Thymus (tissue), 11 donors: Measurements from ENCODE around the gene SMU1. TPM values are rescaled to one million over a fixed set of nuclear protein-coding genes. Genes with fewer than 3 reads are reported as not detected.
A peak's percentile ranks its signal among the peaks of the same experiment; 100 is the strongest.

Source experiments
- DNase-seq, 9 donors: peaks; one replicate each; pipeline ENCODE4 v3.0.0-alpha.2; 2013; ENCODE audit warnings: low spot score in 9 of 9, low read depth in 6 of 9, missing footprints in 1 of 9
- H3K27ac ChIP-seq, 2 donors: one replicate each; pipeline ENCODE4 v1.5.1; 2013; ENCODE audit warnings: control low read depth in 1 of 2, low read depth in 1 of 2, low read length in 1 of 2, mild to moderate bottlenecking in 1 of 2, moderate library complexity in 1 of 2
- H3K27me3 ChIP-seq, 2 donors: one replicate each; pipeline ENCODE4 v1.5.1; 2013; ENCODE audit warnings: low read length in 1 of 2; ENCODE audit not compliant: control insufficient read depth in 2 of 2, insufficient read depth in 1 of 2
- H3K36me3 ChIP-seq, 2 donors: one replicate each; pipeline ENCODE4 v1.5.1; 2013; ENCODE audit warnings: low read length in 1 of 2, mild to moderate bottlenecking in 1 of 2, moderate library complexity in 1 of 2; ENCODE audit not compliant: control insufficient read depth in 2 of 2, insufficient read depth in 2 of 2
- H3K4me1 ChIP-seq, 2 donors: one replicate each; pipeline ENCODE4 v1.5.1; 2013; ENCODE audit warnings: low read length in 2 of 2; ENCODE audit not compliant: control insufficient read depth in 2 of 2, insufficient read depth in 2 of 2
- H3K4me3 ChIP-seq, 2 donors: one replicate each; pipeline ENCODE4 v1.5.1; 2013; ENCODE audit warnings: low read length in 2 of 2, control low read depth in 1 of 2, mild to moderate bottlenecking in 1 of 2
- H3K9me3 ChIP-seq, 2 donors: one replicate each; pipeline ENCODE4 v1.5.1; 2013; ENCODE audit warnings: low read length in 1 of 2, mild to moderate bottlenecking in 1 of 2; ENCODE audit not compliant: control insufficient read depth in 2 of 2, insufficient read depth in 1 of 2
- WGBS: extraction: QIAGEN DNeasy Blood & Tissue Kit; methylation state at CpG from one replicate; pipeline ENCODE4 v1.1.7; 2013; 5-methylcytosine and 5-hydroxymethylcytosine counted together
- polyA plus RNA-seq: library from polyadenylated mRNA; stranded (reverse); fragments of 200-250 nt; gene quantifications from one replicate; pipeline ENCODE4 v1.2.3, GENCODE V29; 2013
- total RNA-seq: library from RNA; stranded (reverse); fragments of 120-200 nt; gene quantifications from one replicate; pipeline ENCODE4 v1.2.4, GENCODE V29; 2013
- donor health status: healthy.

SMU1 gene
- total and polyA plus RNA-seq, 2 donors: 14.9 to 27.3 TPM

DNA sequence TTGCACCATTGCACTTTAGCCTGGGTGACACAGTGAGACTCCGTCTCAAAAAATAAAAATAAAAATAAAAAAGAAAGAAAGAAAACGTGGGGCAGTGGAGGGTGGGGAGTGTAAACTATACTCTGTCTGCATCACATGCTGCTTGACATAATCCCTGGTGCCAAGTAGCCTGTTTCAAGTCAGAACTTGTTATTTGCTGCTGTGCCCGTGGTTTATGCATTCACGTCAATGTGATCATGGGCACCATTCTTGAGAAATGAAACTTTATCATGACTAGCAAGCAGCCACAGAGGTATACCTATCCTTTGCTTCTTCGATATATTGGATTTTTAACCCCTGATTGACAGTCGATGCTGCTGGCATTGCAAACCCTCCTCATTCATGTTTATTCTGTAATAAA is 4.1 kb upstream of the SMU1 start:
- WGBS: 77% methylated on average over 6 of the region's 6 CpGs
- H3K4me1 ChIP-seq: peaks cover 18 to 38% of the 10 kb centered on the region in 2 donors
- H3K36me3 ChIP-seq: no peaks in the 10 kb centered on the region
- no peaks in the 10 kb centered on the region for H3K27me3 ChIP-seq
- peak overlapping the region; percentile 46 to 80 for H3K27ac ChIP-seq
- peak in 1 of 9 donors; percentile 17 for DNase-seq
- peaks cover 0 to 6% of the 10 kb centered on the region in 2 donors for H3K9me3 ChIP-seq
- H3K4me3 ChIP-seq: peak overlapping the region in 1 of 2 donors; percentile 32

DNA sequence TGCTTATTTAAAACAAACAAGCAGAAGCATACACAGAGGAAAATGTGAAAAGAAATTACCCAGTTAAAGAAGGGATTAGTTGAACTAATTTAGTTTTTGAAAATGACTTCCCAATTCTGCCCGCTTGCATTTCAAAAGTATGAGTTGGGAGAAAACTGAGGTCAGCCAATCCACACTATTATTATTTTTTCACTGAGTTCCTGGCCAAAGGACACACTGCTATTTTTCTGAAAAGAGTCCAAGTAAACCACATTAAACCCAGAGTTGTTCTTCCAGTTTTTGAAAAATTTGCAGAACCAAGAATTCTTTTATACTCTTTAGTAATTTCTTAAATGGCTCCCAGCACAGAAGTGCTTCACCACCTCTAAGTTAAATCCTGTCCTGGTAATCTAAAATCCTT is 7.5 kb downstream of the SMU1 start:
- H3K4me1 ChIP-seq: no peaks in the 10 kb centered on the region
- no peak overlapping the region for H3K27ac ChIP-seq
- H3K36me3 ChIP-seq: peaks cover 41 to 79% of the 10 kb centered on the region in 2 donors
- 94% methylated on average over 1 of the region's 1 CpG for WGBS
- no peak overlapping the region for H3K4me3 ChIP-seq
- H3K27me3 ChIP-seq: no peaks in the 10 kb centered on the region
- DNase-seq: no peak
- no peaks in the 10 kb centered on the region for H3K9me3 ChIP-seq

DNA sequence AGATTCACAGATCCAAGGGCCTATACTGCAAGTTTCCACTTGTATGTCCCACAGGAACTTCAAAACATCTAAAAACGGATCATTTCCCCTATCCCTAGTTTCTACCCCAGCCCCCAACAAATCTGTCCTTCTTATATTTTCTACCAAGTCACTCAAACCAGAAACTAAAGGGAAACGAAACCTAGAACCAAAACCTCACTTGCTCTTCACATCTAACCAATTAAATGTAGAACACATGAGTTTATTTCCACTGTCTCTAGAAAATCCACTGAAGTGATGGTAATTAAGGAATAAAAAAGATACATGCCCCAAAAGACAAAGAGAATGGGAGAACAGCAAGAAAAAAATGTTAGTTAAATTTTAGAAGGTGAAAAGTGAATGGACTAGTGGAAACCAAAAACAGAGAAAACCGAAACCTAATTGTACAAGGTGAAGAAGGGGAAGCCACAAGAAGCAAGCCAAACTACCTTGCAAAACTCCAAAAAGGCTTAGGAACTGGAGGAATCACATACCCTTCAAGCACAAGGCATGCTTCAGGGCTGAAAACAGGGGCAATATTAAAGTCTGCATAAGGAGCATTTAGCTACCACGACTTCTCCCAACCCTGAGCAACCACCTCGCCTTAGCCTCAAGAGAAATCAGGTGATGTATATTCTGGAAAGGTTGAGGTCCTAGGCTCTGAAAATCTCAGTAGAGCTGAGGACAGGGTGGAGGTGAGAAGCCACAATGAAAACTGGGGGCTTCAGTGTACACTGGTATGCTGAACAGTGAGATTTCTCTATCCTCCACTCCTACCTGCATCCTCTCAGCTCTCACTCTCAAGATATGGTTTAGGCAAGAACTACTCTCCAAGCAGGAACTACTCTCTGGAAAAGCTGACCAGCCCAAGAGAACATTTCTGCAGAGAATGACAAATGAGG is 11.1 kb downstream of the SMU1 start:
- H3K27me3 ChIP-seq: no peaks in the 10 kb centered on the region
- no peaks in the 10 kb centered on the region for H3K9me3 ChIP-seq
- no peak overlapping the region for H3K4me3 ChIP-seq
- no peak overlapping the region for H3K27ac ChIP-seq
- 95% methylated on average over 5 of the region's 5 CpGs for WGBS
- DNase-seq: no peak
- no peaks in the 10 kb centered on the region for H3K4me1 ChIP-seq
- H3K36me3 ChIP-seq: peaks cover 36 to 77% of the 10 kb centered on the region in 2 donors

DNA sequence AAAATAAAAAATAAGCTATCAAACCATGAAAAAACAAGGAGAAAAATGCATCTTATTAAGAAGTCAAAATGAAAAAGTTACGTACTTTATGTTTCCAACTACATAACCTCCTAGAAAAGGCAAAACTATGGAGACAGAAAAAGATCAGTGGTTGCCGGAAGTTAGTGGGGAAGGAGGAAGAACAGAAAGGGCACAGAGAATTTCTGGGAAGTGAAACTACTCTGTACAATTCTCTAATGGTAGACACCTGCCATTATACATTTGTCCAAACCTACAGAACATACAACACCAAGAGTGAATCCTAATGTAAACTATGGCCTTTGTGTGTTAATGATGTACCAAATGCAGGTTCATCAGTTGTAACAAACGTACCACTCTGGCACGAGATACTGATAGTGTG is 25.3 kb downstream of the SMU1 start:
- 98% methylated on average over 4 of the region's 4 CpGs for WGBS
- no peaks in the 10 kb centered on the region for H3K27me3 ChIP-seq
- H3K36me3 ChIP-seq: peaks cover 48% of the 10 kb centered on the region in 2 donors
- no peak for DNase-seq
- H3K9me3 ChIP-seq: no peaks in the 10 kb centered on the region
- no peak overlapping the region for H3K27ac ChIP-seq
- no peaks in the 10 kb centered on the region for H3K4me1 ChIP-seq
- H3K4me3 ChIP-seq: no peak overlapping the region

DNA sequence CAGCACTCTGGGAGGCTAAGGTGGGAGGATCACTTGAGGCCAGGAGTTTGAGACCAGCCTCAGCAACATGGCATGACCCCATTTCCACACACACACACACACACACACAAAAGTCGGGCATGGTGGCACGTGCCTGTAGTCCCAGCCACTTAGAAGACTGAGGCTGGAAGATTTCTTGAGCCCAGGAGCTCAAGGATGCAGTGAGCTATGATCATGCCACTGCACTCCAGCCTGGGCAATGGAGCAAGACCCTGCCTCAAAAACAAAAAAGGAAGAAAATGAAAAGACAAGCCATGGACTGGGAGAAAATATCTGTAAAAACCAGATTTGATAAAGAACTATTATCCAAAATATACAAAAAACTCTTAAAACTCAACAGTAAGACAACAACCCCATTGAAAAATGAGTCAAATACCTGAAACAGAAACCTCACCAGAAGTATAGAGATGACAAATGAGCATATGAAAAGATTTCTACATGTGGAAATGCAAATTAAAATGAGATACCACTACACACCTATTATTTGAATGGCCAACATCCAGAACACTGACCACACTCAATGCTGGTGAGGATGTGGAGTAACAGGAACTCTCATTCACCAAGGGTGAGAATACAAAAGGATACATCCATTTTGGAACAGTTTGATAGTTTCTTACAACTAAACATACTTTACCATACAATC is 26.7 kb downstream of the SMU1 start:
- H3K9me3 ChIP-seq: no peaks in the 10 kb centered on the region
- no peak overlapping the region for H3K27ac ChIP-seq
- H3K36me3 ChIP-seq: peaks cover 42 to 44% of the 10 kb centered on the region in 2 donors
- H3K4me3 ChIP-seq: no peak overlapping the region
- DNase-seq: no peak
- H3K27me3 ChIP-seq: no peaks in the 10 kb centered on the region
- WGBS: 97% methylated on average over 2 of the region's 2 CpGs
- H3K4me1 ChIP-seq: peaks cover under 1% of the 10 kb centered on the region in 2 donors

DNA sequence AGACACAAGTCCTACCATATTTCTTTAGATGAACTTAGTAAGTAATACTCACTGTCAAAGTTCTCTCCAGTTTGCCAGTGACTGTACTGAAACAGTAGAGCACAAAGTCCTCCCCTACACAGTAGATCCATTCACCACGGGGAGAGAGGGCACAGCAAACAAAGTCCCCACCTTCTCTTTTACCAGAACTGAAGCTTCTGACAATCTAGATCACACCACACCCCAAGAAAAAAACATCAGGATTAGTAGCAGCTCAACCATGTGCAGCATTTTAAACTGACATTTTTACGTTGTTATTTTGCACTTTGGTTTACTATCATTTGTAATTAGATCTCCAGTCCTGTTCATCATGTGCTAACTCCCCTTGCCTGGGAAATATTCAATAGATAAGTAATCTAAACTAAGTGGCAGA is 28.4 kb downstream of the SMU1 start:
- DNase-seq: no peak
- Histone ChIP-seq H3K36me3 (peaks cover 28 to 31% of the 10 kb centered on the region in 2 donors), H3K9me3 (no peaks in the 10 kb centered on the region)

DNA sequence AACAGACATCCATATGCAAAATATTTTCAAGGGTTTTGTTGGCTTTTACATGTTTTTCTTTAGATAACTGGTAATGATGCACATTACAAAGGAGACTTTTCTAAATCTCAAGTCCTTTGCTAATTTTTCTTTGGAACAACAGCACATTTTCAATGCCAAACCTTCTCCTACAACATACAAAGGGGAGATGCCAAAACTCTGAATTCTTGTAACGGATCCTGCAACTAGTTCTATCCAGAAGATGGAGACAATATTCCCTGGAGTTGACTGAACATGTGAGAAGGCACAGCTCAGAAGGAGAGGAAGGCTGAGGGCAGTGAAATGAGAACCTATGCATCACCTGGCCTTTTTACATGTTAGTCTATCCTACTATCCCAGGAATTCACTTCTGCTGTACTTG is 30.4 kb downstream of the SMU1 start:
- H3K4me3 ChIP-seq: no peak overlapping the region
- no peak for DNase-seq
- H3K27ac ChIP-seq: no peak overlapping the region
- no peaks in the 10 kb centered on the region for H3K9me3 ChIP-seq
- WGBS: 100% methylated on average over 1 of the region's 1 CpG
- peaks cover 11 to 18% of the 10 kb centered on the region in 2 donors for H3K36me3 ChIP-seq
- H3K27me3 ChIP-seq: no peaks in the 10 kb centered on the region
- H3K4me1 ChIP-seq: peaks cover 3 to 7% of the 10 kb centered on the region in 2 donors

More for the DNA sequence above, 28.4 kb downstream of the SMU1 start:
- Histone ChIP-seq H3K27me3 (no peaks in the 10 kb centered on the region), H3K4me3 (no peak overlapping the region), H3K4me1 (peaks cover 3 to 7% of the 10 kb centered on the region in 2 donors), H3K27ac (no peak overlapping the region)
- WGBS: 97% methylated on average over 2 of the region's 2 CpGs

DNA sequence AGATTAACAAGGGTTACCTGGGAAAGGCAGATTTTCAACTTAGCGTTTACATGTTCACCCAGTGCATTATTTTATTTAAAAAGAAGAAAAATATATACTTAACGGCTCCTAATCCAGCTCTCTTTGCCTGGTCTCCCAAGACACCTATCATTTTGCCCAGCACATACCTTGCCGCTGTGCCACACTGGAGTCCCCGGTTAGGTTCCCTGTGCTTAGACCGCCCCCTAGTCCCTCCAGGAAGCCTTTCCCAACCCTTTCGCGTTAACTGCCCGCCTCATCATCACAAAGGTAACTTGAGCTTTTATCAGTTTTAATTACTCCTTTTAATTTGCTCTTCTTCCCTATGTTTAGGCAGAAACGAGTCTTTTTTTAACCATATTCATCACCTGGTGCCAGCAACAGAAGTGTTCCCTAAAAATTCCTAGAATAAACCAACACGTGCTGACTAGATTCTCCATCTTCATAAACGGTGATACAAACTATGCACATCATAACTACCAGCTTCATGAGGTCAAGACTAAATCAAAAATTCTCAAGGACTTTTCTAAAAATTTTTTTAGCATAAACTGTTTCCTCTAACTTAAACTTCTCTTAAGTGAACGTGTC is 31.7 kb downstream of the SMU1 start:
- no peaks in the 10 kb centered on the region for H3K9me3 ChIP-seq
- H3K4me3 ChIP-seq: peak overlapping the region; percentile 53 to 56
- DNase-seq: peak in 2 of 9 donors; percentile 4 to 27
- H3K36me3 ChIP-seq: peaks cover 19 to 23% of the 10 kb centered on the region in 2 donors
- peak overlapping the region in 1 of 2 donors; percentile 67 for H3K27ac ChIP-seq
- H3K4me1 ChIP-seq: peaks cover 3 to 7% of the 10 kb centered on the region in 2 donors
- no peaks in the 10 kb centered on the region for H3K27me3 ChIP-seq
- WGBS: 75% methylated on average over 12 of the region's 12 CpGs
